Skin of body (tissue), 2 donors: ENCODE data around the gene ZNF3. TPM values are rescaled to one million over a fixed set of nuclear protein-coding genes. Genes with fewer than 3 reads are reported as not detected.

Experiments
- DNase-seq: peaks from one replicate; lab custom pipeline; 2025; lab: John Stamatoyannopoulos, UW
- total RNA-seq: library from RNA; depleted of rRNA; stranded (reverse); fragments of >200 nt; gene quantifications from one replicate; pipeline ENCODE4 v1.2.3, GENCODE V29; 2014

The ZNF3 gene
- total RNA-seq, 1 donor from 2014 or later: 24.8 TPM

DNA sequence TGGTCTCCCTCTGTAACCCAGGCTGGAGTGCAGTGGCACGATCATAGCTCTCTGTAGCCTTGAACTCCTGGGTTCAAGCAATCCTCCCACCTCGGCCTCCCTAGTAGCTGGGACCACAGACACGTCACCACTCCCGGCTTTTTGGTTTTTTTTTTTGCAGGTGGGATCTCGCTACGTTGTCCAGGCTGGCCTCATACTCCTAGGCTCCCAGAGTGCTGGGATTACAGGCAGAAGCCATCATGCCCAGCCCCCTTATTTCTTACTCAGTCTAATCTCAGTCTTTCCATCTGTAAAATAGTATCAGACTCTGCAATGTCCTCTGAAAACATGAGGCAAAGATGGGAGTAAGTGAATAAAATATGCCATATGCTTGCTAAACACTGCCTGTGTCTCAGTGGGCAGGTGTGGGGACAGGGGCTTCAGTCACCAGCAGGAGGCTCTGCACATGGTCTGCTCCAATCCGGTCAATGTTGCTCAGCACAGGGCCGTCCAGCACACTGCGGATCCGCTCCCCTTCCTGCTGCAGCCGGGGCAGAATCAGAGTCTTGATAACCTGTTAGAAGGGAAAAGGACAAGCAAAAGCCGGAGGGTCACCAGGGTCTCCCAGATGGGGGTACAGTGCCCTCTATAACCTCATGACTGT is 28.1 kb upstream of the ZNF3 start:
- no peak for DNase-seq

- DNase-seq: no peak
Observed at GRCh38 chr7:100107890-100108289, 26.4 kb upstream of the ZNF3 start.

DNA sequence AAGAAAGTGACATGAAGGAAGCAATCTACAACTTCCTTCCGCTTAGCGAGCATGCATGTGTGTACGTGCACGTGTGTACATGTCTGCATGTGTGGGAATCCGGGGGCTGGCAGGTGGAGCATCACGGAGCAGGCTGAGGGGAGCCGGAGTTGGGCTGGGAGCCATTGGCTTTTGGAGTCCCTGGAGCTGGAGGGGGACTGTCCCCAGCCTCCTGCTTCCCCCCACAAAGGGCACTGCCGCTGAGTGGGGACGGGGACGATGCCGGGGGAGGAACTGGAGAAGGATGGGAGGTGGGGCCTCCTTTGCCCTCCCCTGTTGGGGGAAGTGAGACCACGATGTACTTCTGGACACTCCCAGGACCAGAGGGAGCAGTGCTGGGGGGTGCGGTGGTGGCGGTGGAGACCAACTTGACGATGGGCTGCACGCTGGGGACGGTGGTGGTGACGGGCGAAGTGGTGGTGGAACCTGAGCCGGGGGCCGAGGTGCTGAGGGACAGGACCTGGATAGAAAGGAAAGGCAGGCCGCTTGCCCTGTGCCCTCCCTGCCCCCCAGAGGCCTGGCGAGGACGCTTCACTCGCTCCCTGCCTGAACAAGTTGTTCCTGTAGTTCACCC is 25.7 kb upstream of the ZNF3 start:
- DNase-seq: no peak

GRCh38 chr7:100106633-100107032 is 25.1 kb upstream of the ZNF3 start:
- DNase-seq: no peak

DNA sequence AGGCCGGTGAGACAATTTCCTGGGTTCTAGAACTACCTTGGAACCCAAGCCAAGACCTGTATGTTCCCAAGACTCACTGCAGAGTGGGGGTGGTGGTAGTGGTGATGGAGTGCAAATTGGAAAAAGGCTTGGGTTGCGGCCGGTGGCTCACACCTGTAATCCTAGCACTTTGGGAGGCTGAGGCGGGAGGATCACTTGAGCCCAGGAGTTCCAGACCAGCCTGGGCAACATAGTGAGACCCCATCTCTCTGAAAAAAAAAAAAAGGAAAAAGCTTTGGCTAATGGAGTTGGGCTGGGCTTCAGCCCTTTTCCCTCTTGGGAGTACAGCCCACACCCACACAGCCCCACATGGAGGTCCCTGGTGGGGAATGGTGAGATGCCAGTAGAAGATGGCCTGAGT is 24.0 kb upstream of the ZNF3 start:
- no peak for DNase-seq

DNA sequence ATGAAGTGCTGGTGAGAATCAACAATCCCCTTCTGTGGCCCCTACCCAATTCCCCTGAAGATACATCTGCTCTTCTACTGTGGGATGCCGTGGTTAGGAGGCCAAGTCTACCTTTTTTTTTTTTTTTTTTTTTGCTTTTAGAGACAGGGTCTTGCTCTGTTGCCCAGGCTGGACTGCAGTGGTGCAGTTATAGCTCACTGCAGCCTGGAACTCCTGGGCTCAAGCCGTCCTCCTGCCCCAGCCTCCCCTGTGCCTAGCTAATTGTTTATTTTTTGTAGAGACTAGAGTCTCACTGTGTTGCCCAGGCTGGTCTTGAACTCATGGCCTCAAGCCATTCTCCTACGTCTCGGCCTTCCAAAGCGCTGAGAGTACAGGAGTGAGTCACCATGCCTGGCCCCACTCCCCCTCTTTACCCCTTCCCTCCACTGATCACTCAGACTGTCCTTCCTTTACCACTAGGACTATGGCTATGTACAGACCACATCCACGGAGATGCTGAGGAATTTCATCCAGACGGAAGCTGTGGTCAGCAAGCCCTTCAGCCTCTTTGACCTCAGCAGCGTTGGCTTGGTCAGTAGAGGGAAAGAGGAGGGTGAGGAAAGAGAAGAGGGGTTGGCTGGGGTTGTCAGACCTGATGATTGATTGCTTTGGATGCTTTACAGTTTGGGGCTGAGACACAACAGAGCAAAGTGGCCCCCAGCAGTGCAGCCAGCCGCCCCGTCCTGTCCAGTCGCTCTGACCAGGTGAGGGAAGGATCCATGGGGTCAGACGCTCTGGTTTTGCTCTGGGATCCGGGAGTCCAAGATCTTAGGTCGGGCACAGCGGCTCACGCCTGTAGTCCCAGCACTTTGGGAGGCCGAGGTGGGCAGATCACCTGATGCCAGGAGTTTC is 21.7 kb upstream of the ZNF3 start:
- DNase-seq: no peak

GRCh38 chr7:100101016-100101862 is 19.7 kb upstream of the ZNF3 start, which contains the start of the genes AP4M1 and MCM7:
Gene AP4M1, plus strand, starts transcription at chr7:100101643. Its CDS starts 72 bp downstream, at chr7:100101715.
Gene MCM7, minus strand, starts transcription at chr7:100101397. Its CDS starts 103 bp downstream, at chr7:100101294.
- DNase-seq: peak; percentile 97

- DNase-seq: peak; percentile 93
Observed at GRCh38 chr7:100100420-100101015, 19.0 kb upstream of the ZNF3 start.

GRCh38 chr7:100099452-100099851 is 17.9 kb upstream of the ZNF3 start:
- DNase-seq: no peak

DNA sequence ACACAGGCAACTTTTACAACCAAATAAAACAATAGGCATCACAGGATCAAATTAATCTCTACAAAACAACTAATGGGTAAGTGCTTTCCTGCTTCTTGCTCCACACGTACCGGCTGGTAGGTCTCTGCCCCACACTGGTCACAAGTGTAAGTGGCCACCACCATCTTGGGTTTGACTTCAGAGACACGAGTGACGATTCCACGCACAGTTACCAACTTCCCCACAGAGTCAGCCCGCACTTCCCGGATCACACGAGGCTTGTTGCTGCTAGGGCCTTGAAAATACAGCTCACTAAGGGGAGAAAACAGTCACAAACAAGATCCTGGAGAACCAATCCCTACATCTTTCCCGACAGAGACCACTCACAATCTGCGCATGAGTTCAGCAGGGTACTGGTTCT is 17.4 kb upstream of the ZNF3 start:
- DNase-seq: no peak

GRCh38 chr7:100095704-100096103 is 14.2 kb upstream of the ZNF3 start:
- DNase-seq: no peak

DNA sequence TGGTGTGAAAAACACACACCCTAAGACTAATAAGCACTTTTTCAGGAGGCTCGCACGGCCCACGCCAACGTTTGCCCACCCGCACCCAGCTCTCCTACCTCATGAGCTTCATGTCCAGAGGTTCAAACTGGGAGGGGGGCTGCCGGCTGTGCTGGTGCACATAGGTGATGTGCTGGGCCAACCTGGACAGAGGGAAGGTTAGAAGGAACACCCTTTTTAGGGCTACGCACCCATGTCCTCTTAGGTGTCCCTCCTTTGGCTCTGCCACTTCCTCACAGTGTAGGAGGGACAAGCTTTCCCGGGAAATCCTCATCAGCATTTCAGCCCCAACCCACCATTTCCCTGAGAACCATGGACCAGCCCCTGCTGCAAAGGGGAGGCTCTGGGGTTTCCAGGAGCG is 13.8 kb upstream of the ZNF3 start:
- DNase-seq: no peak

- DNase-seq: no peak
Observed at GRCh38 chr7:100093925-100094486, 12.5 kb upstream of the ZNF3 start.

DNA sequence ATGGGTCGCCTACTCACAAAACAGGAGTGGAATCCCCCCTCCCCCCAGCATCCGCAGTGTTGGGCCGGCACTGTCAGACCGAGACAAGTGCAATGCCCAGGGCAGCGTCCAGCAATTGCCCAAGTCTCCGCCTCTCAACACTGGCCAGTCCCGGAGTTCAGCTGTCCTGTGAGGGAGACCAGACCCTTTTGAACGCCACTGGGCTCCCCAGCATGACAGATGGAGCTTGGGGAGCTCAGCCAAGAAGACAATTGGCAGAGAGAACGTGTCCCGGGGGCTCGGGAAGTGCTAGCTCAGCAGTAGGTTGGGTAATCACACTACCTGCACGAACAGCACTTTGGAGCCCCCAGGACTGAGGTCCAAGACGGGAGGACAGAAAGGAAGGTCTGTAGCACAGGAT is 12.0 kb upstream of the ZNF3 start:
- DNase-seq: no peak

DNA sequence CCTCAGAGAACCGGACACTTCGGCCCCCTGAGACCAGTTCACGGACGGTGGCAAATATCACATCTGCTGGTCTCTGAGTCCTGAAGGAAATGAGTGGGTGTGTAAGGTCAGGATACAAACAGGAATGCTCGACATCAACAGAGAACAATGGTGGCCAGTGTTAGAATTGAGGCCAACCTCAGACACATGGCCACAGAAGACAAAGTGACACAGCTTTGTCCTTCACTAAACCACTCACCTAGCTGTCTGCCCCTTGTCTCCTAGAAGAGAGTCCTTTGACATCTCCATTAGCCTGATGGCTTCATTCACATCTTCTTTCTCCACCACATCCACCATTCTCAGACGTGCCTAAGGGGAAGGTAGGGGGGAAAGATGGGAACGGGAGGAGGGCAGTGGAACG is 11.5 kb upstream of the ZNF3 start:
- no peak for DNase-seq

GRCh38 chr7:100091411-100092181 is 10.1 kb upstream of the ZNF3 start:
- DNase-seq: no peak

- DNase-seq: no peak
Observed at GRCh38 chr7:100090527-100091410, 9.2 kb upstream of the ZNF3 start.

- DNase-seq: no peak
Observed at GRCh38 chr7:100089458-100090196, 8.1 kb upstream of the ZNF3 start.
